Esophagus squamous epithelium (tissue), 5 donors: ENCODE results near the gene TPD52L2. TPM values are rescaled to one million over a fixed set of nuclear protein-coding genes. Genes with fewer than 3 reads are reported as not detected.

Source experiments
- DNase-seq: peaks from one replicate; lab custom pipeline; 2025; lab: John Stamatoyannopoulos, UW
- H3K27ac ChIP-seq, 4 donors: fragments of 200-600 bp; sonication (generic); one replicate each; pipeline ENCODE4 v1.5.1; 2016 to 2019; ENCODE audit warnings: mild to moderate bottlenecking in 1 of 4
- H3K27me3 ChIP-seq, 4 donors: fragments of 200-600 bp; sonication (generic); 1 replicate in 3 of 4; 2 replicates in 1 of 4; pipeline versions ENCODE4 v1.5.1 to v1.6.0; 2017 to 2021; ENCODE audit warnings: antibody characterized with exemption in 1 of 4
- H3K36me3 ChIP-seq, 3 donors: fragments of 200-600 bp; sonication (generic); one replicate each; pipeline ENCODE4 v1.5.1; 2016 to 2019
- H3K4me1 ChIP-seq, 3 donors: fragments of 200-600 bp; sonication (generic); one replicate each; pipeline ENCODE4 v1.5.1; 2017 to 2019
- H3K4me3 ChIP-seq, 4 donors: fragments of 200-600 bp; sonication (generic); 1 replicate in 3 of 4; 2 replicates in 1 of 4; pipeline ENCODE4 v1.5.1; 2016 to 2019; ENCODE audit warnings: mild to moderate bottlenecking in 2 of 4, moderate library complexity in 1 of 4
- H3K9me3 ChIP-seq, 3 donors: fragments of 200-600 bp; sonication (generic); one replicate each; pipeline ENCODE4 v1.5.1; 2016 to 2019
- POLR2A ChIP-seq, 4 donors: fragments of 450-650 bp; IDR thresholded peaks; one replicate each; pipeline ENCODE4 v1.6.1; 2017; ENCODE audit warnings: antibody characterized with exemption in 4 of 4, mild to moderate bottlenecking in 4 of 4, moderate library complexity in 3 of 4
- WGBS, 2 donors: methylation state at CpG; one replicate each; pipeline ENCODE4 v1.1.5; 2018; 5-methylcytosine and 5-hydroxymethylcytosine counted together
- intact Hi-C: fragments of 100-400 bp; cut with DNase I; formaldehyde crosslinking; loops from one replicate; pipeline ENCODE4 v1.15.0; 2022
- total RNA-seq, 4 donors: library from RNA; depleted of rRNA; stranded (reverse); fragments of >200 nt; gene quantifications; one replicate each; pipeline ENCODE4 v1.1.0, GENCODE V29; 2016
- TF ChIP-seq, protein P1 (sequence below), 6 experiments: fragments of 450-650 bp in 4 of 6; fragments of 200-600 bp in 2 of 6; sonication (generic) in 2 of 6; IDR thresholded peaks; one replicate each; pipeline ENCODE4 v1.5.1; 2016 to 2019; ENCODE audit warnings: antibody characterized with exemption in 6 of 6, mild to moderate bottlenecking in 4 of 6, moderate library complexity in 4 of 6
- donor health status: DM: yes; HTN: yes; CAD: no.

TPD52L2 gene
- total RNA-seq, 4 donors from 2014 or later, result 97.1 to 124 (median 116) TPM

DNA sequence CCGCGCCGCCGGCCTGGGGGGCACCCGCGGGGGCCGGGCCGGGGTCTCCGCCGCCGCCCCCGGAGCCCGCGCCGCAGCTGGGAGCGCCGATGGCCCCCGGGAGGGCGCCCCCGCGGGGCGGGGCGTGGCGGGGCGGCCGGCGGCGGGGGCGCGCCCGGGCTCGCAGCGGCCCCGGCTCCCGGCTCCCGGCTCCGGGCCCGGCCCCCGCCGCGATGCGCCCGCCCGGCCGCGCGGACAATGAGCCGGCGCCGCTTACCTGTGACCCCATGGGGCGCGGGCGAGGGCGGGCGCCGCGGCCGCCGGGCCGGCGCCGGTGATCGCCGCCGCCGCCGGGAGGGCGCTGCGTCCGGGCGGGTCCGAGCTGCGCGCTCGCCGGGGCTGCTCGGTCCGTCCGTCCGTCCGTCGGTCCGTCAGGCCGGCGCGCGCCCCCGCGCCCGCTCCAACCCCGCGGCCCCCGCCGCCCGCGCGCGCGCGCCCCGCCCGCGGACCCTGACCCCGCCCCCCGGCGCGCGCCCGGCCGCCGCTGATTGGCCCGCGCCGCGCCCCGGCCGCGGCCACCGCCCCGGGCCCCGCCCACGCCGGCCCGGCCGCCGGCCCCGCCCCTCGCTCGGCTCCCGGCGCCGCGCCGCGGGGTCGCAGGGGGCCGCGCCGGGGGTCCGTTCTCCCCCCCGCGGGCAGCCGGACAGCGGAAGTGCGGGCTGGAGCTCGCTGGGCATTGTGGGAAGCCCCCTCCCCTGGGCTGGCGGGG, 34.1 kb upstream of the TPD52L2 start, which contains the start of gene ZBTB46:
ZBTB46 (minus strand) TSS at position 424 of the 748 bp plus-strand sequence. CDS start 40,507 bp downstream, outside the sequence.
- WGBS, 2 donors, result no CpG with 5 or more reads among the region's 147 CpGs
- H3K4me3 ChIP-seq, result peak within 1 kb of the TSS; percentile 48 to 84 (median 60)
- H3K4me1 ChIP-seq, result peaks cover 27 to 68% (median 27%) of the 10 kb centered on the region in 3 donors
- DNase-seq, result no peak
- TF ChIP-seq POLR2A (IDR thresholded peaks at IDR 0.05), result no peak
- TF ChIP-seq, protein P1, sequence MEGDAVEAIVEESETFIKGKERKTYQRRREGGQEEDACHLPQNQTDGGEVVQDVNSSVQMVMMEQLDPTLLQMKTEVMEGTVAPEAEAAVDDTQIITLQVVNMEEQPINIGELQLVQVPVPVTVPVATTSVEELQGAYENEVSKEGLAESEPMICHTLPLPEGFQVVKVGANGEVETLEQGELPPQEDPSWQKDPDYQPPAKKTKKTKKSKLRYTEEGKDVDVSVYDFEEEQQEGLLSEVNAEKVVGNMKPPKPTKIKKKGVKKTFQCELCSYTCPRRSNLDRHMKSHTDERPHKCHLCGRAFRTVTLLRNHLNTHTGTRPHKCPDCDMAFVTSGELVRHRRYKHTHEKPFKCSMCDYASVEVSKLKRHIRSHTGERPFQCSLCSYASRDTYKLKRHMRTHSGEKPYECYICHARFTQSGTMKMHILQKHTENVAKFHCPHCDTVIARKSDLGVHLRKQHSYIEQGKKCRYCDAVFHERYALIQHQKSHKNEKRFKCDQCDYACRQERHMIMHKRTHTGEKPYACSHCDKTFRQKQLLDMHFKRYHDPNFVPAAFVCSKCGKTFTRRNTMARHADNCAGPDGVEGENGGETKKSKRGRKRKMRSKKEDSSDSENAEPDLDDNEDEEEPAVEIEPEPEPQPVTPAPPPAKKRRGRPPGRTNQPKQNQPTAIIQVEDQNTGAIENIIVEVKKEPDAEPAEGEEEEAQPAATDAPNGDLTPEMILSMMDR (IDR thresholded peaks at IDR 0.05), result no peak
- H3K9me3 ChIP-seq, result no peaks in the 10 kb centered on the region
- no peaks in the 10 kb centered on the region for H3K36me3 ChIP-seq
- intact Hi-C loops, result no loop called here
- peaks cover 0 to 69% (median 0%) of the 10 kb centered on the region in 4 donors for H3K27me3 ChIP-seq
- peak within 1 kb of the TSS; percentile 49 to 83 (median 72) for H3K27ac ChIP-seq

DNA sequence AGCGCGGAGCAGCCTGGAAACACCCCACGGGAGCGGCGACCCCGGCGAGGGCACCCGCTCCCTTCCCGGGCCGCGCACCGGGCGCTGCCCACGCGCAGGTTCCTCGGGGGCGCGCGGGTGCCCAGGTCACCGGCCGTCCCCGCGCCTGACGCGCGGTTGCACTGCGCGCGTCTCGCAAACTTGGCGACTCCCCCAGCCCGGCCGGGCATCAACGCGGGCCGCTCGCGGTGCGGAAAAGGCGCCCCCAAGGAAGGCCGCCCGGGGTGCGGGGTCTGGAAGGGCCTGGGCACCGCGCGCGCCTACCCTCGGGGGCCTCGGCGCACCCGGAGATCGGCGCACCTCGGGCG, 33.5 kb upstream of the TPD52L2 start:
- intact Hi-C loops, result no loop called here
- H3K27me3 ChIP-seq, result peaks cover 0 to 64% (median 0%) of the 10 kb centered on the region in 4 donors
- TF ChIP-seq, protein P1 (IDR thresholded peaks at IDR 0.05), result no peak
- TF ChIP-seq POLR2A (IDR thresholded peaks at IDR 0.05), result no peak
- H3K4me1 ChIP-seq, result peaks cover 27 to 68% (median 27%) of the 10 kb centered on the region in 3 donors
- 0% methylated on average over 3 of the region's 55 CpGs; no CpG with 5 or more reads in 1 of the 2 donors for WGBS, 2 donors
- peak overlapping the region; percentile 48 to 79 (median 60) for H3K4me3 ChIP-seq
- no peak for DNase-seq
- H3K27ac ChIP-seq, result peak overlapping the region; percentile 21 to 80 (median 54)
- no peaks in the 10 kb centered on the region for H3K9me3 ChIP-seq
- no peaks in the 10 kb centered on the region for H3K36me3 ChIP-seq

DNA sequence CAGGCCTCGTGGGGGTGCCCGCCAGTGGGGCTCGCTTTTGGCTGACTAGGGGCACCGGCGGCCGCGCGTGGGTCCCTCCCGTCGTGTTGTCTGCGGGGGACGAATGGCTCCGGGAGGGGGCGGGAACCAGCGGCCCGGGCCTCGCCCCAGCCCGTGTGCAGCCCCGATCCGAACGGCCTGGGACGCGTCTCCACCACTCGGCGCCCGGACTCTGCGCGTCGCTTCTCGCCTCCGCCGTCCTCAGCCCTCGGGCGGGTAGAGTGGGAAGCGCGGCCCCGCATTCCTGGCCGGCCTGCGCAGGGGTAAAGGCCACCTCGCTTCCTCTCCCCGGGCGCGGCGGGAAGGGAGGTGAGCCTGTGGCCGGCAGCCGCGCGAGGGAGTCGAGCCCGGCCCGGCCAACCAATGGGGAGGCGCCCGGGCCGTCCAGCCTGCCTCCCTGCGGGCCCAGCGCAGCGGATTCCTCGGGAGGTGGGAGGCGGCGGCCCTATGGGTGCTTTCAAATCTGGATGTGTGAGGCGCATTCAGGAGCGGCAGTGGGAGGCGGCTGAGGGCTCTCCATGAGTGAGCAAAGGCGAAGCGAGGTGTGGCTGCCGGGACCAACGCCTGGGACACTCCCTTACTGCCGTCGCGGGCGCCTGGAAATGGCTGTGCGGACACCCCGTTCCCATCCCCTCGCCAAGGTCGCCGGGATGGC, 32.9 kb upstream of the TPD52L2 start:
- Histone ChIP-seq H3K27ac (peak overlapping the region; percentile 21 to 80 (median 54)), H3K27me3 (peaks cover 0 to 58% (median 0%) of the 10 kb centered on the region in 4 donors), H3K36me3 (no peaks in the 10 kb centered on the region), H3K4me1 (peaks cover 27 to 63% (median 27%) of the 10 kb centered on the region in 3 donors), H3K4me3 (peak overlapping the region; percentile 48 to 79 (median 60)), H3K9me3 (no peaks in the 10 kb centered on the region)
- TF ChIP-seq POLR2A (IDR thresholded peaks at IDR 0.05), result no peak
- TF ChIP-seq, protein P1 (IDR thresholded peaks at IDR 0.05), result no peak
- intact Hi-C loops, result no loop called here
- no CpG with 5 or more reads among the region's 76 CpGs for WGBS, 2 donors
- no peak for DNase-seq

DNA sequence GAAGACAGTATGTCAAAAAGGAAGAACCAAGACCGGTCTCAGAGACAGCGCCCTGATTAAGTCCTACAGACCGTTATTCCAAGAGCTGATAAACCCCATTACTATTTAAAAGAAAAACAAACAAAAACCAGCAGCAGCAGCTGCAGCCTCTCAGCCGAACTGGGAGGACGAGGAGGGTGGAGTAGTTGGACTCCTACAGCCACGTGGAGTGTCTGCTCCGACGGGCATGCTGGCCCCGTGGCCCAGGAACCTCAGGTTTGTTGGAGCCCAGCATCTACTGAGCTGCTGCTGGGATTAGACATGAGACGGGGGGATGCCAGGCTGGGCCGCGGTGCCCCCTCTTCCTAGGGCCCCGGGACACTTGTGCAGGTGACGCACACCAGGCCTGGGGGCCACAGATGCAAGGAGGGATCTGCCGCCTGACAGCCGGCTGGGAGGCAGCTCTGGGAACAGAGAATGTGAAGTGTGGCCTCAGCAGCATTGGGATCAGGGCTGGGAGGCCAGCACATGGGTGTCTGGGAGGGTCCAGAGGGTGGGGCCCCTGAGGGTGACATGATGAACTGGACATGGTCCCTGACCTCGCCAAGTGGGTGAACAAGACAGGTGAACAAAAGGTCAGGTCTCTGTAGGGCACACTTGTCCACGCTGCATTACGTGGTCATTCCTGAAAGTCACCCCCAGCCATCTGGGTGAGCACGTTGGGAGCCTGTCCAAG, 31.1 kb upstream of the TPD52L2 start:
- Histone ChIP-seq H3K27me3 (peaks cover 0 to 46% (median 0%) of the 10 kb centered on the region in 4 donors), H3K9me3 (no peaks in the 10 kb centered on the region), H3K36me3 (no peaks in the 10 kb centered on the region), H3K4me3 (no peak overlapping the region), H3K27ac (peak overlapping the region in 3 of 4 donors; percentile 61 to 86 (median 80)), H3K4me1 (peaks cover 20 to 58% (median 27%) of the 10 kb centered on the region in 3 donors)
- TF ChIP-seq POLR2A (IDR thresholded peaks at IDR 0.05), result no peak
- TF ChIP-seq, protein P1 (IDR thresholded peaks at IDR 0.05), result no peak
- no peak for DNase-seq
- intact Hi-C loops, result no loop called here
- WGBS, 2 donors, result 64 to 74% methylated on average over 10 to 18 of the region's 20 CpGs
